ENCODE data around the gene WNT3A. TPM values are rescaled to one million over a fixed set of nuclear protein-coding genes. Genes with fewer than 3 reads are reported as not detected.
A peak's percentile ranks its signal among the peaks of the same experiment; 100 is the strongest.

WNT3A gene
- total RNA-seq, 6 donors from 2014 or later: 1.0 to 19.6 (median 6.4) TPM

DNA sequence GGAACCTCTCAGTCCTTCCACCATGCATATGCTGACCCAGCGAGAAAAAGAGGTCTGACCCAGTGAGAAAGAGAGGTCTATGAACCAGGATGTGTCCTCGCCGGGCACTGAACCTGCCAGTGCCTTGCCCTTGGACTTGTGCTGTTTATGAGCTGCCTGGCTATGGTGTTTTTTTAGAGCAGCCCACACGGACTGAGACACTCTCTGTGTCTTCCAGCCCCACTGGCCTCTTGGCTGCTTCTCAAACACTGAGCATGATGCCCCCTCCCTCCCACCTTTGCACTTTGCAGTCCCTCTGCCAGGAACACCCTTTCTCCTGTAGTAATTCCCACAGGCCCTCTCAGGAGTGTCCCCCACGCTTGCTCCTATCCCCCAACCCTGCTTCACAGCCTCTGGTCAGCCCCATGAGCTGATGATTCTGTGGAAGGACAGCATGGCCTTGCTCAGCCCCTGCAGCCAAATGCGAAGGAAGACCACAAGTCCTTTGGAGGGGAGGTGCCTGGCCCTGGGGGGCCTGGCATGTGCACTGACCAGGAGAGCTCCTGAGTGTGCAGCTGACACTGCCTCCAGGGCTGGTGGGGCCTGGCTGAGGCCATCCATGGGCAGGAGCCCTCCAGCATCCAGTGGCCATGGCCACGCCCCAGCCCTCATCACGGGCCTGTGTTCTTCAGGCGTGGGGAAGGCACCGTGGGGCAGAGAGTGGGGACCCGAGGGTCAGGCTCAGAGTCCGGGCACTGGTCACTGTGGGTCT is 23.8 kb downstream of the WNT3A start:
- Histone ChIP-seq H3K4me1 (no peaks in the 10 kb centered on the region), H3K27me3 (no peaks in the 10 kb centered on the region), H3K27ac (no peak overlapping the region), H3K36me3 (no peaks in the 10 kb centered on the region), H3K9me3 (peaks cover 0 to 5% (median 0%) of the 10 kb centered on the region in 4 donors), H3K4me3 (no peak overlapping the region)
- WGBS, 2 donors: 83 to 86% methylated on average over 9 to 12 of the region's 12 CpGs
- ATAC-seq (ENCODE audit: low FRiP score in 2 of 2) (peak in 1 of 2 donors; percentile 20), DNase-seq (no peak)
- no peak for TF ChIP-seq POLR2AphosphoS5 (IDR thresholded peaks at IDR 0.05)
- no peak for TF ChIP-seq POLR2A (IDR thresholded peaks at IDR 0.05)
- no peak for TF ChIP-seq EP300 (IDR thresholded peaks at IDR 0.05)
- TF ChIP-seq, protein P1, sequence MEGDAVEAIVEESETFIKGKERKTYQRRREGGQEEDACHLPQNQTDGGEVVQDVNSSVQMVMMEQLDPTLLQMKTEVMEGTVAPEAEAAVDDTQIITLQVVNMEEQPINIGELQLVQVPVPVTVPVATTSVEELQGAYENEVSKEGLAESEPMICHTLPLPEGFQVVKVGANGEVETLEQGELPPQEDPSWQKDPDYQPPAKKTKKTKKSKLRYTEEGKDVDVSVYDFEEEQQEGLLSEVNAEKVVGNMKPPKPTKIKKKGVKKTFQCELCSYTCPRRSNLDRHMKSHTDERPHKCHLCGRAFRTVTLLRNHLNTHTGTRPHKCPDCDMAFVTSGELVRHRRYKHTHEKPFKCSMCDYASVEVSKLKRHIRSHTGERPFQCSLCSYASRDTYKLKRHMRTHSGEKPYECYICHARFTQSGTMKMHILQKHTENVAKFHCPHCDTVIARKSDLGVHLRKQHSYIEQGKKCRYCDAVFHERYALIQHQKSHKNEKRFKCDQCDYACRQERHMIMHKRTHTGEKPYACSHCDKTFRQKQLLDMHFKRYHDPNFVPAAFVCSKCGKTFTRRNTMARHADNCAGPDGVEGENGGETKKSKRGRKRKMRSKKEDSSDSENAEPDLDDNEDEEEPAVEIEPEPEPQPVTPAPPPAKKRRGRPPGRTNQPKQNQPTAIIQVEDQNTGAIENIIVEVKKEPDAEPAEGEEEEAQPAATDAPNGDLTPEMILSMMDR (IDR thresholded peaks at IDR 0.05): no peak

DNA sequence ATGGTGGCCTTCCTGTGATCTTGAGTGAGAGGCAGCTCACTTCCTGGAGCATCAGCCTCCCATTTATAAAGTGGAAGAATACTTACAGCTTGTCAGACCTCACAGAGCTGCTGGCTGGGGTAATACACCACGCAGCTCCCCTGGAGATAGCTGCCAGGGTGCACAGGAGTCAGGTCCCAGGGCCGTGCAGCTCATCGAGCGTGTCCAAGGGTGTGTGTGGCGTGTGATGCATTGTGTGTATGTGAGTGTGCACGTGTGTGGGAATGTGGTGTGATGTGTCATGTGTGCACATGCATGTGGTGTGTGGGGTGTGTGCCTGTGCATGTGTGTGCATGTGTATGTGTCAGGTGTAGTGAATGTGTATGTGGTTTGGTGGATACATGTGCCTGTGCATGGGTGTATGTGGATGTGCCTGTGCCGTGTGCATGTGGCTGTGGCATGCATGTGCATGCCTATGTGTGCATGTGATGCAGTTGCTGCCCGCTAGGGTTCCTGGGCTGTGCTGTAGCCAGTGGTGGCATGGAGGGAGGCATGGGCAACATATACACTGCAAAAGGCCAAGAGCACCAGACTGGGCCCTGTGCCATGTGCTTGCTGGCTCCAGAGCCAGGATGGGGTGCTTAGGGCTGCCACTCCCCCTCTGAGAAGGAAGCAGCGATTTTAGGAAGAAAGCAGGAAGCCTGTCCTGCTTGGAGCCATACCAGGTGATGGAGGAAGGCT is 24.6 kb downstream of the WNT3A start:
- Histone ChIP-seq H3K36me3 (no peaks in the 10 kb centered on the region), H3K27ac (no peak overlapping the region), H3K27me3 (no peaks in the 10 kb centered on the region), H3K4me1 (no peaks in the 10 kb centered on the region), H3K9me3 (peaks cover 0 to 5% (median 0%) of the 10 kb centered on the region in 4 donors), H3K4me3 (no peak overlapping the region)
- DNase-seq (no peak), ATAC-seq (ENCODE audit: low FRiP score in 2 of 2) (no peak)
- no peak for TF ChIP-seq POLR2AphosphoS5 (IDR thresholded peaks at IDR 0.05)
- no peak for TF ChIP-seq POLR2A (IDR thresholded peaks at IDR 0.05)
- no peak for TF ChIP-seq EP300 (IDR thresholded peaks at IDR 0.05)
- TF ChIP-seq, protein P1 (IDR thresholded peaks at IDR 0.05): no peak
- WGBS, 2 donors: 84 to 85% methylated on average over 8 to 9 of the region's 9 CpGs

DNA sequence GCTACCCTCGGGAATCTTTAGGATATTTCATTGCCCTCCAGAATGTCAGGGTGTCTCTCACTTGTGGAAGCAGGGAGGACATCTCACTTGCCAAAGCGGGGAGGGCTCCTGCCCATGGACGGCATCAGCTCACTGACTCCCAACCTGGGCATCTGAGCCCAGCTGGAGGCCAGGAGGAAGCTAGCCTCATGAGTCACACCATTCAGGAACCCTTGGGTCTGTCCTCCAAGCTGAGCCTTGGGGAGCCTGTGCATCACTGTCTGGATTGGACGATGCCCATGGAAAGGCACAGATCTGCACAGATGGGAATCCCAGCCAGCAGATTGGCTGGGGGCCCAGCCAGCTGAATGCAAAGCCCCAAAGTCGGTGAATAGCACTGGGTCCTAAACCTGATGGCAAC is 25.2 kb downstream of the WNT3A start:
- Histone ChIP-seq H3K4me1 (peaks cover 0 to 1% (median under 1%) of the 10 kb centered on the region in 4 donors), H3K27me3 (no peaks in the 10 kb centered on the region), H3K36me3 (no peaks in the 10 kb centered on the region), H3K27ac (no peak overlapping the region), H3K4me3 (no peak overlapping the region), H3K9me3 (peaks cover 0 to 5% (median 0%) of the 10 kb centered on the region in 4 donors)
- TF ChIP-seq EP300 (IDR thresholded peaks at IDR 0.05) (no peak), POLR2A (IDR thresholded peaks at IDR 0.05) (no peak), POLR2AphosphoS5 (IDR thresholded peaks at IDR 0.05) (no peak)
- TF ChIP-seq, protein P1 (IDR thresholded peaks at IDR 0.05): no peak
- 83 to 85% methylated on average over 1 to 5 of the region's 5 CpGs for WGBS, 2 donors
- DNase-seq (no peak), ATAC-seq (ENCODE audit: low FRiP score in 2 of 2) (no peak)

DNA sequence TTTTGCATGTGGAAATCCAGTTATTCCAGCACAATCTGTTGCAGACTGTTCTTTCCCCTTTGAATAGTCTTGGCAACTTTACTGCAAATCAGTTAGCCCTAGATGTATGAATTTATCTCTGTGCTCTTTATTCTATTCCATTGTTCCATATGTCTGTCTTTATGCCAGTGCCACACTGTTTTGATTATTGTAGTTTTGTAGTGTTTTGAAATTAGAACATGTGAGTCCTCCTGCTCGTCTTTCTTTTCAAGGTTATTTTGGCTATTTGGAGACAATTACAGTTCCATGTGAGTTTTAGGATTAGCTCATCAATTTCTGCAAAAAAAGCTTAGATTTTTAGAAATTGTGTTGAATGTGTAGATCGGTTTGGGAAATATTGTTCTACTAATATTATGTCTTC is 26.6 kb downstream of the WNT3A start:
- Histone ChIP-seq H3K36me3 (no peaks in the 10 kb centered on the region), H3K27me3 (peaks cover 0 to 10% (median 6%) of the 10 kb centered on the region in 4 donors), H3K4me3 (no peak overlapping the region), H3K4me1 (peaks cover 3 to 13% (median 10%) of the 10 kb centered on the region in 4 donors), H3K9me3 (peaks cover 0 to 5% (median 0%) of the 10 kb centered on the region in 4 donors), H3K27ac (no peak overlapping the region)
- TF ChIP-seq POLR2AphosphoS5 (IDR thresholded peaks at IDR 0.05) (no peak), EP300 (IDR thresholded peaks at IDR 0.05) (no peak), POLR2A (IDR thresholded peaks at IDR 0.05) (no peak)
- TF ChIP-seq, protein P1 (IDR thresholded peaks at IDR 0.05): no peak
- 79 to 85% methylated on average over 2 of the region's 2 CpGs for WGBS, 2 donors
- ATAC-seq (ENCODE audit: low FRiP score in 2 of 2) (no peak), DNase-seq (no peak)

All from upper lobe of left lung (tissue), 6 donors.